ENCODE measurements around the gene HRG.
"Not testable (repeated sequence)": the region's sequence is repeated elsewhere in the genome, so short reads cannot be mapped to it uniquely, and the experiment has no call there.

The HRG gene

GRCh38 chr3:186682812-186683211 is 17.0 kb downstream of the HRG start:
- no peak for DNase-seq (ENCODE audit: low spot score)

- no peak for DNase-seq (ENCODE audit: low spot score)
These were observed 18.2 kb downstream of the HRG start for GRCh38 chr3:186683979-186684378.

GRCh38 chr3:186686475-186686874 is 20.7 kb downstream of the HRG start:
- not testable (repeated sequence) for DNase-seq (ENCODE audit: low spot score)

DNA sequence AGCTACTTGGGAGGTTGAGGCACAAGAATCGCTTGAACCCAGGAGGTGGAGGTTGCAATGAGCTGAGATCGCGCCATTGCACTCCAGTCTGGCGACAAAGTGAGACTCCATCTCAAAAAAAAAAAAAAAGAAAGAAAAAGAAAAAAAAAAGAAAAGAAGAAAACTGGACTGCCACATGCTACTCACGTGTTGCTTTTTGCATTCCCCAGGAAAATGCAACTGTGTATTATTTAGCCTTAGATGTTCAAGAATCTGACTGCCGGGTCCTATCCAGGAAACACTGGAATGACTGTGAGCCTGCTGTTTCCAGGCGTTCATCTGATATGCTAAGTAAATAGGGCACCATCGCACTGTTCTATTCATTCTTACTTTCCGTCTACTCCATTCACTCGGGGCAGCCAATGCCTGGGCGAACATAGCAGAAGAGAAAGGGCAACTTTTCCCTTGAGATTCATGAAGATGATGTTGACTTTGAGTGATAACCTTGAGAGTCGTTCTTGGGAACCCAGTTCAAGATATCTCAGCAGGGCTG is 21.4 kb downstream of the HRG start:
- DNase-seq (ENCODE audit: low spot score) = no peak

DNA sequence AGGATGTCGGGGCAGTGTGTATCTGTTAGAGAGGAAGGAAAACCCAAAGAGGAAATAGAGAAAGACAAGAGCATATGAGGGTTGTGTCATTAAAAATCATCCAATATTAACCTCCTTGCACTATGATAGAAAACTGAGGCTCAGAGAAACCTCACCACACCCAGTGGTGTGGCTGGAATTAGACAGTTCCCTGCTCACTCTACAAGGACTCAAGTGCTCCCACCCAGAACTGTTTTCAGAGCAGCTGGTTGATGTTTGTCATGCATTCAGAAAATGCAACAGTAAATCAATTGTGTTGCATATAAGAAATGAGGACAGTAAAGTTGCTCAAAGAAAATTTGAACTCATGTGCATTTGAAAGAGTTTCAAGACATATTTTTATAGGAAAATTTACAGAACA is 24.5 kb downstream of the HRG start:
- not testable (repeated sequence) for DNase-seq (ENCODE audit: low spot score)

- no peak for DNase-seq (ENCODE audit: low spot score)
These were observed 25.9 kb downstream of the HRG start for GRCh38 chr3:186691676-186692075.

DNA sequence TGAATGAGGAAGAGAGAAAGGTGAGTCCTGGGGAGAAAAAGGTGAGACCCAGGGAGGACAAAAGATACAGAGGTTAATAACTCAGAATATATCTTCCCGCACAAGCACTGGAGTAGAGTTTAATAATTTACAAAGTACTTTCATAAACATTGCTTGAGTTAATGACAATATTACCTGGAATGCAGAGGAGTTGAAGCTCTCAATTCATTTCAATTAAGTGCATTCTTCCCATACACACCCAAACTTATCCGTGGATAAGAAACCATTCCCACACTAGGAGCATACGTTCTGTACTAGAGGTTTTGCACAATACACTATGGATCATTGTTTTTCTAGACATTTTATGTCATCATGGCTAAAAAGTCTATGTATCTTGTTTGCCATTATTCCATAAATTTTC is 28.0 kb downstream of the HRG start:
- no peak for DNase-seq (ENCODE audit: low spot score)

GRCh38 chr3:186694288-186695032 is 28.6 kb downstream of the HRG start:
- no peak for DNase-seq (ENCODE audit: low spot score)

DNA sequence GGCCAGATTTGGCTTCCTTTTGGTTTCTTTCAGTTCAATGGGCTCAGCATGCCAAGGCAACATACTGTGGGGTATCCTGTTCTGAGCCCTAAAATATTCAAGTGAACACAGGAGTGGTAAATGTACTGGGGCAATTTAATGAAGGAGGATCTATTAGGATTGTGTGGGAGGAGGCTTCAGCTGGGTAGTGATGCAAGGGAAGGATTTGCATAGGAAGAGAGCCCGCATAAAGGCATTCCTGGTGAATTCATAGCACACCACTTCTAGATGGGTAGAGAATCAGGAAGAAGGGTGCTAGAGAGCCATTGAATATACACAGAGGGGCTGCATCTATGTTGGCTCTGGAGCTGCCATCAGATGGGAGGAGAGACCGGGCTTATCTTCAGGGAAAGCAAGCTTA is 30.7 kb downstream of the HRG start:
- DNase-seq (ENCODE audit: low spot score) = no peak

GRCh38 chr3:186697510-186697909 is 31.7 kb downstream of the HRG start:
- no peak for DNase-seq (ENCODE audit: low spot score)

GRCh38 chr3:186700267-186700666 is 34.5 kb downstream of the HRG start:
- peak; percentile 60 for DNase-seq (ENCODE audit: low spot score)

DNA sequence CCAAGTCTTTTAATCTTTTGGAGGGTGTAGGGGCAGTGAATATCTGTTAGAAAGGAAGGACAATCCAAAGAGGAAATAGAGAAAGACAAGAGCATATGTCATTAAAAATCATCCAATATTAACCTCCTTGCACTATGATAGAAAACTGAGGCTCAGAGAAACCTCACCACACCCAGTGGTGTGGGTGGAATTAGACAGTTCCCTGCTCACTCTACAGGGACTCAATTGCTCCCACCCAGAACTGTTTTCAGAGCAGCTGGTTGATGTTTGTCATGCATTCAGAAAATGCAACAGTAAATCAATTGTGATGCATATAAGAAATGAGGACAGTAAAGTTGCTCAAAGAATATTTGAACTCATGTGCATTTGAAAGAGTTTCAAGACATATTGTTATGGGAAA is 36.6 kb downstream of the HRG start:
- DNase-seq (ENCODE audit: low spot score) = not testable (repeated sequence)

- peak; percentile 71 for DNase-seq (ENCODE audit: low spot score)
These were observed 40.3 kb downstream of the HRG start for GRCh38 chr3:186705882-186706780.

DNA sequence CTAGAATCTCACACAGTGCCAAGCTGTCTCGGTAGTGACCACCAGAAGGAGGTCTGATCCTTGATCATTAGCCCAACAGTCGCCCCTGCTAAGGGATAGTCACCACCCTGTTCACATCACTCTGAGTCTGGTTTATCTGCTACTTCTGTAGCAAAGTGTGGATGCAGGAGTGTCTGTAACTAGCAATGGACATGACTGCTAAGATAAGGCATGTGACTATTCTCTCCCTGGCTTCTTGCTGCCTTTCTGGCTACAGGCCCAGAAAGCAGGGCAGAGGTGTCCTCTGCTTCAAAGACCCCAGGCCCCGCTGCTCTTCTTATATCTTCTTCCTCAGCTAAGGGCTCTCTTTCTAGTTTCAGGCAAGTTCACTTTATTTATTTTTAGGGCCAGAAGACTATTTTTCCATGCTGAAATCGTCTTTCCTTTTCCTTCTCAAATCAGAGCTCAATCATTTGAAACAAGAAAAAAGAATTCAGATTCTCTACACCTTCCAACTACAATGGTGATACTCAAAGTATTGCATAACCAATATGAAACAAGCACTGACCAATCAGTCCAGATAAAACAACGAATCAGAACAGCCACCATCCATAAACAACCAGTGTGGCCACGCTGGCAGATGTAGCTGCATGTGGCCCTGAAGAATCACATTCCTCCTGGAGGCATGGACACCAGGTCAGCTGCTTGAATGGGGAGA is 43.3 kb downstream of the HRG start:
- DNase-seq (ENCODE audit: low spot score) = no peak

GRCh38 chr3:186710694-186711093 is 44.9 kb downstream of the HRG start:
- not testable (repeated sequence) for DNase-seq (ENCODE audit: low spot score)

GRCh38 chr3:186713499-186713898 is 47.7 kb downstream of the HRG start:
- DNase-seq (ENCODE audit: low spot score) = no peak

GRCh38 chr3:186717039-186717457 is 51.2 kb downstream of the HRG start, which contains the start of gene KNG1:
Gene KNG1, plus strand, starts transcription at chr3:186717359. Its CDS starts 184 bp downstream, at chr3:186717543.
- DNase-seq (ENCODE audit: low spot score) = no peak

- DNase-seq (ENCODE audit: low spot score) = no peak
These were observed 54.3 kb downstream of the HRG start for GRCh38 chr3:186719945-186720739.

DNA sequence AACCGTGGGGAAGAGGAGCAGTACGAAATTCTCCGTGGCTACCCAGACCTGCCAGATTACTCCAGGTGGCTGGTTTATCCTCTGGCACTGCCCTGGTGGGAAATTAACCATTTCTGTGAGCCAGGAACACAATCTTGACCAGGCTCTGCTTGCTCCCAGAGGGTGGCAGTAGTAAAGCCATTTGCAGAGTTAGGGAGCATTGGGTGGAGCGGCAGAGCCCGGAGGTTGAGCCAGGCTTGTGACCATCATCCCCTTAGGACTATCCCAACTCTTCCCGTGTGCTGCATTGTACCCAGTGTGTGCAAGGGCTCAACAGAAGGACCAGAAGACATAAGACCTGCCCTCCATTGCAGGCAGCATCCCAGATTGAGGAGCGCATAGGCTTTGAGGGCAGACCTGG is 56.6 kb downstream of the HRG start:
- no peak for DNase-seq (ENCODE audit: low spot score)

DNA sequence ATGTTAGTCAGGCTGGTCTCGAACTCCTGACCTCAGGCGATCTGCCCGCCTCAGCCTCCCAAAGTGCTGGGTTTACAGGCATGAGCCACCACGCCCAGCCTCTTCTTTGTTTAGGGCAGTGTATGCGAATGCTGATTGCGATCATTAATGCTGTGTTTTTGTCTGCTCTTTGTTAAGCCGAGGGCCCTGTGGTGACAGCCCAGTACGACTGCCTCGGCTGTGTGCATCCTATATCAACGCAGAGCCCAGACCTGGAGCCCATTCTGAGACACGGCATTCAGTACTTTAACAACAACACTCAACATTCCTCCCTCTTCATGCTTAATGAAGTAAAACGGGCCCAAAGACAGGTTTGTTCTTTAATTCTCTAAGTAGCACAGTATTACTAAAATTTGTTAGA is 59.1 kb downstream of the HRG start:
- DNase-seq (ENCODE audit: low spot score) = no peak

Measured in activated CD4-positive, alpha-beta T cell treated with anti-CD3 and anti-CD28 coated beads, Interleukin-2, Interleukin-4, amounts not matched to agents 100 ng/mL and 50 ng/mL, durations not matched to agents 16 hours and 8 hours (primary cell).